ENCODE measurements around the gene PLEKHD1. TPM values are rescaled to one million over a fixed set of nuclear protein-coding genes. Genes with fewer than 3 reads are reported as not detected.

The PLEKHD1 gene
- total RNA-seq, 1 experiment from 2014 or later: 0.15 TPM

GRCh38 chr14:69490219-69490918, 5.8 kb downstream of the PLEKHD1 start:
- ATAC-seq (no peak), DNase-seq (no peak)
- Histone ChIP-seq H4K20me1 (ENCODE audit: low read length) (no peaks in the 10 kb centered on the region), H3F3A (ENCODE audit: low read length, unreplicated experiment) (no peaks in the 10 kb centered on the region), H3K4me2 (ENCODE audit: low read length) (no peak overlapping the region), H3K4me1 (ENCODE audit: insufficient read depth, low read length) (no peaks in the 10 kb centered on the region), H3K27me3 (ENCODE audit: low read length) (peaks cover 23% of the 10 kb centered on the region; the same call in 1 of the 2 replicates), H3K4me3 (ENCODE audit: low read length) (no peak overlapping the region), H3K36me3 (ENCODE audit: low read depth, low read length) (no peaks in the 10 kb centered on the region), H3K9ac (ENCODE audit: low read length) (no peak overlapping the region), H3K79me2 (ENCODE audit: low read length) (no peaks in the 10 kb centered on the region), H2AFZ (ENCODE audit: low read length) (no peak overlapping the region), H3K9me3 (ENCODE audit: low read length) (no peaks in the 10 kb centered on the region), H3K9me2 (replicated peaks; ENCODE audit: low read length) (no peaks in the 10 kb centered on the region), H3K27ac (ENCODE audit: low read length) (no peak overlapping the region)
- no peak for TF ChIP-seq EZH2 (IDR thresholded peaks at IDR 0.05; ENCODE audit: low read length, unreplicated experiment)
- no peak for TF ChIP-seq EZH2phosphoT487 (IDR thresholded peaks at IDR 0.05; ENCODE audit: borderline replicate concordance, low read length)
- no peak for TF ChIP-seq CTCF (conservative IDR thresholded peaks at IDR 0.05; ENCODE audit: low read depth, low read length)
- ChIA-PET POLR2A (ENCODE audit: unreplicated experiment) (no interaction called here), CTCF (no interaction called here)
- no TSS peak for BruUV-seq (replicated peaks)
- intact Hi-C loops (cut with micrococcal nuclease): no loop called here

- ChIA-PET POLR2A (ENCODE audit: unreplicated experiment) (interaction anchor here (0.6 kb wide), 1 partner anchor 698 kb away, joined by 3 read pairs; the partner anchor contains the start of gene ZFP36L1), CTCF (no interaction called here)
- no peak for ATAC-seq
- no peaks in the 10 kb centered on the region for H3K36me3 ChIP-seq (ENCODE audit: low read depth, low read length)
- H3K27ac ChIP-seq (ENCODE audit: low read length): no peak overlapping the region
- no peaks in the 10 kb centered on the region for H3K79me2 ChIP-seq (ENCODE audit: low read length)
- no peak for TF ChIP-seq EZH2phosphoT487 (IDR thresholded peaks at IDR 0.05; ENCODE audit: borderline replicate concordance, low read length)
- no peak for TF ChIP-seq EZH2 (IDR thresholded peaks at IDR 0.05; ENCODE audit: low read length, unreplicated experiment)
- TF ChIP-seq CTCF (conservative IDR thresholded peaks at IDR 0.05; ENCODE audit: low read depth, low read length): no peak
- peaks cover 17% of the 10 kb centered on the region; the same call in 1 of the 2 replicates for H3K27me3 ChIP-seq (ENCODE audit: low read length)
- H3K4me1 ChIP-seq (ENCODE audit: insufficient read depth, low read length): no peaks in the 10 kb centered on the region
- DNase-seq: no peak
- H3K9me2 ChIP-seq (replicated peaks; ENCODE audit: low read length): no peaks in the 10 kb centered on the region
- no peak overlapping the region for H2AFZ ChIP-seq (ENCODE audit: low read length)
- no peaks in the 10 kb centered on the region for H4K20me1 ChIP-seq (ENCODE audit: low read length)
- intact Hi-C loops (cut with micrococcal nuclease): no loop called here
- no peaks in the 10 kb centered on the region for H3F3A ChIP-seq (ENCODE audit: low read length, unreplicated experiment)
- no TSS peak for BruUV-seq (replicated peaks)
- H3K4me3 ChIP-seq (ENCODE audit: low read length): no peak overlapping the region
- no peak overlapping the region for H3K4me2 ChIP-seq (ENCODE audit: low read length)
- no peaks in the 10 kb centered on the region for H3K9me3 ChIP-seq (ENCODE audit: low read length)
- H3K9ac ChIP-seq (ENCODE audit: low read length): no peak overlapping the region
These were observed 6.7 kb downstream of the PLEKHD1 start for GRCh38 chr14:69491193-69491592.

GRCh38 chr14:69493038-69493437, 8.5 kb downstream of the PLEKHD1 start:
- no peak for ATAC-seq
- Histone ChIP-seq H3K4me2 (ENCODE audit: low read length) (no peak overlapping the region), H3K79me2 (ENCODE audit: low read length) (no peaks in the 10 kb centered on the region), H3K9me3 (ENCODE audit: low read length) (no peaks in the 10 kb centered on the region), H2AFZ (ENCODE audit: low read length) (no peak overlapping the region), H3K9me2 (replicated peaks; ENCODE audit: low read length) (no peaks in the 10 kb centered on the region), H3K27me3 (ENCODE audit: low read length) (peaks cover 13% of the 10 kb centered on the region; the same call in 1 of the 2 replicates), H3K9ac (ENCODE audit: low read length) (no peak overlapping the region), H3K27ac (ENCODE audit: low read length) (no peak overlapping the region), H3K36me3 (ENCODE audit: low read depth, low read length) (no peaks in the 10 kb centered on the region), H3K4me1 (ENCODE audit: insufficient read depth, low read length) (no peaks in the 10 kb centered on the region), H4K20me1 (ENCODE audit: low read length) (no peaks in the 10 kb centered on the region), H3F3A (ENCODE audit: low read length, unreplicated experiment) (no peaks in the 10 kb centered on the region), H3K4me3 (ENCODE audit: low read length) (no peak overlapping the region)
- intact Hi-C loops (cut with micrococcal nuclease): no loop called here
- CTCF ChIA-PET: no interaction called here
- BruUV-seq (replicated peaks): no TSS peak
- DNase-seq: no peak
- TF ChIP-seq EZH2 (IDR thresholded peaks at IDR 0.05; ENCODE audit: low read length, unreplicated experiment) (no peak), EZH2phosphoT487 (IDR thresholded peaks at IDR 0.05; ENCODE audit: borderline replicate concordance, low read length) (no peak), CTCF (conservative IDR thresholded peaks at IDR 0.05; ENCODE audit: low read depth, low read length) (no peak)
- POLR2A ChIA-PET (ENCODE audit: unreplicated experiment): interaction anchor here (0.6 kb wide), 1 partner anchor 10 kb away, joined by 20 read pairs; no protein-coding TSS in a partner anchor

Measured in PC-3 (cell line).